Stimulated activated CD4-positive, alpha-beta T cell treated with anti-CD3 and anti-CD28 coated beads, Interleukin-1b, Interleukin-23, amount 100 ng/mL, for 48 hours (primary cell): ENCODE results near the gene TMEM9B.
A peak's percentile ranks its signal among the peaks of the same experiment; 100 is the strongest.

Experiments
- DNase-seq: peaks from one replicate; pipeline ENCODE4 v3.0.0-alpha.2; 2020

TMEM9B gene

DNA sequence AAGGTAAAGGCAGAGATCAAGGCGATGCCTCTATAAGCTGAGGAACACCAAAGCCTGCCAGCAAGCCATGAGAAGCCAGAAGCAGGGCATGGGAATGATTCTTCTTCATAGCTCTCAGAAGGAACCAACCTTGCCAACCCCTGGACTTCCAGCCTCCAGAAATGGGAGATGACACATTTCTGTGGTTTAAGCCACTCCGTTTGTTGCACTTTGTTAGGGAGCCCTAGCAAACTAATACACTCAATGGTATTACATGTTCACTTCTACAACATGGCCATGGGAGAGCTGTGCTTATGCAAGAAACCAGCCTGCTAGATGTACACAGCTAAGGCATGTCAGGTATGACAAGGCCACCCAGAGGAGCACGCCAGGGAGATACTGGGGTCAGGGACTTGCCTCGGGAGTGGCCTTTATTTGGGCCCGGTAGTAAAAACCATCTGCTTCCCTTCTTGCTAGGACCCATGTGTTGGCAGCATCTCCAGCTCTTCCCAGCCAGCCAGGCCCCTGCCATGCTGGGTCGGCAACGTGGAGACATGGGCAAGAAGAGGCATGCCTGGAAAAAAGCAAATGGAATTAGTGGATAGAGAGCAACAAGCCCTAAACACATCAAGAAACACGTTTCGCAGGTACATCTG, 35.1 kb downstream of the TMEM9B start:
- no peak for DNase-seq

DNA sequence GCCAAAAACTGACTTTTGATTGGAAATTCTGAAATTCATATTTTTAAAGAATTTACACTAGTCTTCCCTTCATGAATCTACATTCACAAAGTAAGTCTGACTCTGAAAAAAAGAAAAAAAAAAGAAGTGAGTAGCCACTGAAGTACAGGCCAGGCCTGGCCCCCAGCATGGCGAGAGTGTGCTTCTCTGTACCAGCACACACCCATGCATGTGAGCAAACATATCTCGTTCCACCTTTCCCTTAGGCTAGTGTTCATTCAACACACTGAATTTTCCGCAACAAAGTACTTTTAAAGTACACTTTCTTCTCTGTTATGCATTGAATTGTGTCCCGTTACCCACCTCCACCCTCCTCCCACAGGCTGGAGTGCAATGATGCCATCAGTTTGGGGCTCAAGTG, 36.0 kb downstream of the TMEM9B start:
- no peak for DNase-seq

DNA sequence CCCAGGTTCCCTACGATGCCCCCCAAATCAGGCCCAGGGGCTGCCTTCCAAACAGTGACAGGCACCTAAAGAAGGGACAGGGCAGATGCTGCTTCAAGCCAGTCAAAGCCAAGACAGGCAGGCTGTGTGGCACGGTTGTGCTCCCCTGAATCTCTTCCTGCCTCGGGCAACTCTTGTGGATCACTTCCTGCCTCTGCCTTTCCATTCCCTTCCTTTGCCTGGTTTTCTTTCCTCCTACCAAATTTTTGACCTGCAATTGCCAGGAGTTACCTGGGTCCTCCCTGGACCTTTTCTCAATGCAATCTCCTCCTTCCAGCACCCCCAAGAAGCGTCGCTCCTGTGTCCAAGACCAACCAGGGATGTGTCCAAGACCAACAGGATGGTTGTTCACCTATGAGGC, 37.0 kb downstream of the TMEM9B start:
- no peak for DNase-seq

DNA sequence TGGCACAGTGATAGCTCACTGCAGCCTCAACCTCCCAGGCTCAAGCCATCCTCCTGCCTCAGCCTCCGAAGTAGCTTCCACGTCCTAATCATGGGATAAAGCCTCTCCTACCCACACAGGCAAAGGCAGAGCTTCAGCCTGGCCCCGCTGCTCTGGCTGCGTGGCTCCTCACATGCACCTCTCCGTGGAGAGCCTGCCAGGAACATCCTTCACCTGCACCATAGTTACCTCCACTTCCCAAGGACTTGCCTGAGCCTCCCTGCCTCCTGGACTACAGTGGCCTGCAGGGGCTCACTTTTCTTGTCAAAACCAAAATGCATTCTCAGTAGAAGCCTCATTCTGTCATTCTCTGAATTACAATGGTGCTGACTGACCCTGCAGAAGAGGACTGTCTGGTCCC, 38.0 kb downstream of the TMEM9B start:
- no peak for DNase-seq

DNA sequence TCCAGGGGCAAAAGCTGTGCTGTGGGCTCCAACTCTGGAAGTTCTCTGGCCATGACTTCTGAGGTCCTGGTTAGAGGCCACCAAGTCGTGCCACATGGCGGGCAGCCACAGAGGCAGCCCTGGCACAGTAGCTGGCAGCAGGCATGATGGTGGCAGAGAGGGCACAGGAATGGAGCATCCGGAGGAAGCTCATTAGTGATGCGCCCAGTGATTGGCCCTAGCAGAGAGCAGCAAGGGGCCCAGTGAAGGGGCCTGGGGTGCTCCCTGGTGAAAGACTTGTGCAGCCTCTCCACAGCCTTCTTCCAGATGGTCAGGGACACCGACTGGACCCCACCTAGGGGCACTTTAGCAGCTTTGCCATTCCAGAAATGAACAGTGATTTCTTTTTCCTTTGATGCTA, 38.5 kb downstream of the TMEM9B start:
- no peak for DNase-seq

DNA sequence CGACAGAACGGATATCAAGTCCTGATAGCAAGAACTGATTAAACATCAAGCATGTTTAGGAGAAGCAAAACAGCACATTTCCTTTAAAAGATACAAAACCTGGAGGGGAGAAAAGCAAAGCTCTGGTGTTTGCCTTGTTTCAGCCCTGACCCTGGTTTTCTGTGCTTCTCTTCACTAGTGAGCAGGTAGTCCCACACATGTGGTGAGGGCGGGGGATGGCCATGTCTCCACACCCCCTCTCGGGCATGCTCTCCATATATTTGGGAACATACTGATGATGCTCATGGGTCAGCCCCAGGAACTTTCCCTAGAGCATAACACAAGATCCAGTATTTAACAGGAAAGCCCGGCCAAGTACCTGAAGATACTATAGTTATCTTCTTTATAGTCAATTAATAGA, 41.6 kb downstream of the TMEM9B start:
- no peak for DNase-seq

DNA sequence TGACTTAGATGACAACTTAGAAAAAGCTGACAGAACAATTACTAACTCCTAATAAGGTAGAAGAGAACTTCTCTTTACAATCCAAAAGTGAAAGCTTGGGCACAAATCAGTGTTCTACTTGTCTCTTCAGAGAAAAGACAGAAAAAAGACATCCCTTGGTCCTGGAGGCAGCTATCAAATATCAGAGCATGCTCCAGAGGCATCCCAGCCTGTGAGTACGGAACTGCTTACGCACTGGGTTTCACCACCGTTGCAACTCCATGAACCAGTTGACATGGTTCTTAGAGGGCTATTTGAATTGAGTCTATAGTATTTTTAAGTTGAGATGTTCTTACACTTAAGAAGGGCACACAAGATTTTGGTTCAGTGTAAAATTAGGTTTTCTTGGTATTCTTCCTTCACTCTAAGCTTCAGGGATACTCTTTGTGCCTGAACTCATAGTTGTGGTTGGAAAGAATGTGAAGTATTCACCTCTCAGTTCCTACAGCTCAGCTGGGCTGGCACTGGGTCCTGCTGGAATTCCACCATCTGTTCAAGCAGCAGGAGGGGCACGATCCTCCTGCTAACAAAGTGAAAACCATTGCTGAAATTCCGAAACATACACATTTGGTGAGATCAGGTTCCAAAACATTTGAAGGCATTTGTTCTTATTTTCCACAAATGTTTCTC, 47.0 kb downstream of the TMEM9B start:
- DNase-seq = no peak

DNA sequence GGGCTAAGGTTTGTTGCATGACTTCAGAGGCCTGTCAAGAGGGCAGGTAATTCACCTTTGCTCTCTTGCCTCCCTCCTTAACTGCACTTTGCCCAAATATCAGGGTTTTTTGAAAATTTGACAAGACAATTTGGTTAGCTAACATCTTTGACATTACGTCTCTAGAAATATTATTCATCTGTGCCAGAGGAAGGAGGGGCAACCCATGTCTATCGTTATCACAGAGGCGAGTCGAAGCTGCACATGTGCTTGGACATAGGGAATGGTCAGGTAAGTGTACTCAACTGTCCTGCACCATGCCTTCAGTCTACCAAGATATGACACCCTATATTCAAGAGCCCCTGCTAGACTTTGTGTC, 49.6 kb downstream of the TMEM9B start:
- DNase-seq = no peak

DNA sequence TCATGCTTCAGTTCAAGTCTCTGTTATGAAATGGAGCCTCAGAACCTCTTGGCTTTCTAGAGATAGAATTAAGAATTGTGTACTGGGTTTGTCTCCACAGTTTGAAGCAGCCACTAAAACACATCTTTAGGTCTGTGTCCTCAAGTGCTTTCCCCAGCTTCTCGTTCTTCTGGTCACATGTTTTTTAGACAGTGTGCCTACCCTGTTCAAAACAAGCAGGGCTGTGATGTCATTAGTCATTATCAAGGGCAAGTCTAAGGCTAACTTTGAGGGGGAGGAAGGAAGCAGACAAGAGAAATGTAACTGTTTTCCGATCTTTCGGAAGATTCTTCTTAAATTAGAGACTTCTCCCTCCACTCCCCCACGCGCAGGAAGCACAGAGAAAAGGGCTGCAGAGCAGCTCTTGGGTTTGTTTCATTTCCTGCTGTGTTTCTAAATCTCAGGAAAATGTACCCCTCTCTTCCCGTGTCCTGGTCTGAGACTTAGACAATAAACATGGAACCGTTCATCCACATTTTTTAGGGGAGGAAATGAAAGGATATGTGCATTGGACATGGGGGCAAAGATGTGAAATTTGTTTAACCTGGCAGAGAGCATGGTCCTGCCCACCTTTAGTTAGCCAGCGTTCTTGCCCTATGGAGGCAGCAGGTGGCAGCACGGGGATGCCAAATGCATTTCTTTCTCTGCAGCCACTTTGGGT, 50.1 kb downstream of the TMEM9B start:
- DNase-seq = peak; percentile 36

DNA sequence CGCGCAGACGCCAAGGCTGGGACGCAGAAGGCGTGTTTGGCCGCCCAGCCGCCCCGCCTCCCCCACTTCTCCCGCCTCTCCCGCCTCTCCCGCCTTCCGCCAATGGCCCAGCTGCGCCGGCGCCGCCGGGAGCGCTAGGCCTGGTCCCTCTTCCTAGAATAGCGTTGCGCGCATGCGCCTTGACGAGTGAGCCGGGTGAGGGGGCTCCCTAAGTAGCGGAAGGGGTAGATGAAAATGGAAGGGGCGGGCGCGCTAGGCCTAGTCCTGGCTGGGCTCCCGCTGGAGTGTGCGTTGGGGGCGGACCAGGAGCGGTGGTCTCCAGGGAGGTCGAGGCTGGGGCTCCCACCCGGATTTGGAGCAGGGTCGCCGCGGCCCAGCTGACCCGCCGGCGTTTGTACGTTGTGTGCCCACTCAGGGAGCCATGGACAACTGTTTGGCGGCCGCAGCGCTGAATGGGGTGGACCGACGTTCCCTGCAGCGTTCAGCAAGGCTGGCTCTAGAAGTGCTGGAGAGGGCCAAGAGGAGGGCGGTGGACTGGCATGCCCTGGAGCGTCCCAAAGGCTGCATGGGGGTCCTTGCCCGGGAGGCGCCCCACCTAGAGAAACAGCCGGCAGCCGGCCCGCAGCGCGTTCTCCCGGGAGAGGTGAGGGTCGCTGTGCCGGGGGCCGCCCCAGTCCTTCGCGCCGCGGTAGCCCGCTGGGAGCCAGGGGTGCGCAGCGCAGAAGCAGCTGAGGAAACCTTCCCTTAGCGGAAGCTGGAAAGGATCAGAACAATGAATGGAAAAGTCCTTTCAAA, 53.0 kb downstream of the TMEM9B start, which contains the start of gene AKIP1:
AKIP1 (plus strand) TSS at position 161 of the 795 bp plus-strand sequence; CDS start at position 422, 261 bp downstream.
- peak; percentile 87 for DNase-seq

DNA sequence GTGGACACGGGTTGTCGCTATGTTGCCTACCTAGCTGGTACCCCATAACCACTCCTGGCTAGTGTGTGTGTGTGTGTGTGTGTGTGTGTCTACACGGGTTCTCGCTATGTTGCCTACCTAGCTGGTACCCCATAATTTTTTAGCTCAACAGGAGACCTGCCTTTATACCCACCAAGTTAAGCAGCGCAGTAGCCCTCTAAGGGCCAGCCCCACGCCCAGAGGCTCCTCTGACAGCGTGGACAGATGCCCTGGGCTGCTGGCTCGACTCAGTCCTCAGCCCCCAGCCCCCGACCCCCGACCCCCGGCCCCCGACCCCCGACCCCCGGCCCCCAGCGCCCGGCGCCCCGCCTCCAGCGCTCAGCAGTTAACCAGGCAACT, 53.6 kb downstream of the TMEM9B start:
- no peak for DNase-seq

DNA sequence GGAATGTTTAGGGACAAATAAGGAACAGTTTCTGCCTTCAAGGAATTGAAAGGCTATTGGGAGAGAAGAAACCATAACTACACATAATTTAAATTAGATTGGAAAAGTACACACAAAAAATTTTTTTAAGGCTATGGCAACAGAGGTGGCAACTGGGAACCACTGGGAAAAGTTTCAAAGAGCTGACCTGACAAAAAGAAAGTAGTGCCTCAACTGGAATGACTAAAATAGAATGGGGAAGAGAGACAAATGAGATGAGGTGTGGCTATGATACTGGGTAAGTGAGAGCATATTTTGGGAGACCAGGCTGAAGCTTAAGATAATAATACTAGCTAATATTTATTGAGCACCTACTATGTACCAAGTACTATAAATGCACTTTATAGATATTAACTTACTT, 56.1 kb downstream of the TMEM9B start:
- DNase-seq = no peak

DNA sequence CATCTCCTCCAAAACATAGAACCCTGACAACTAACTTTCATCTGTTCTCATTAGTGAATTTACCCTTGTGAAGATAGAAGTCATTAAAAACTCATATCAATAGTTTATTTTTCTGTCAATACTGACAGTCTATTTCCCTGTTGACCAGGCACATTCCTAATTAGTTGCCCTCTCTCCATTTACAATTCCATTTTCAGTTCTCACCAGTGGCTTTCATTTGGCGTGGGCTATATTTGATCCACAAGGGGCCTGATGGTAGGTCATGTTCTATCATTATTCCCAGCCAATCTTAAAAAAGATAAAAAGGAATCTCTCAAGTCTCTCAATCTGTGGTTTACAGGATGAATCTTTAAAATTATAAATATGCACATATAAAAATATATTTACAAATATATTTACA, 57.1 kb downstream of the TMEM9B start:
- no peak for DNase-seq

DNA sequence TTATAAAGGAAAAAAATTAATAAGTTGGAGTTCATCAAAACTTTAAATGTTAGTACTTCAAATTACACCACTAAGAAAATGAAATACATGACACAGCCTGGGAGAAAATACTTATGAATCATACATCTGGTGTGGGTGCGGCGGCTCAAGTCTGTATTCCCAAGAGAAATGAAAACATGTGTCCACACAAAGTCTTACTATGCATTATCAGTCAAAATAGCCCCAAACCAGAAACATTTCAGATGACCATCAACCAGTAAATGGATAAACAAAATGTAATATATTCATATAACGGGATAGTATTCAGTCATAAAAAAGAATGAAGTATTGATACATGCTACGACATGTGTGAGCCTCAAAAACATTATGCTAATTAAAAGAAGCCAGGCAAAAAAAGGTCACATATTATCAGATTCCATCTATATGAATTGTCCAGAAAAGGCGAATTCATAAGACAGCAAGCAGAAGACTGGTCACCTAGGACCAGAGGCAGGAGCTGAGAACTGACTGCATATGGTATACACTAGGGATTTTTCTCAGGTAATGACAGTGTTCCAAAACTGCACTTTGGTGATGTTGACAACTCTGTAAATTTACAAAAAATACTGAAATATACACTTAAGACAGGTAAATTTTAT, 58.6 kb downstream of the TMEM9B start:
- no peak for DNase-seq

DNA sequence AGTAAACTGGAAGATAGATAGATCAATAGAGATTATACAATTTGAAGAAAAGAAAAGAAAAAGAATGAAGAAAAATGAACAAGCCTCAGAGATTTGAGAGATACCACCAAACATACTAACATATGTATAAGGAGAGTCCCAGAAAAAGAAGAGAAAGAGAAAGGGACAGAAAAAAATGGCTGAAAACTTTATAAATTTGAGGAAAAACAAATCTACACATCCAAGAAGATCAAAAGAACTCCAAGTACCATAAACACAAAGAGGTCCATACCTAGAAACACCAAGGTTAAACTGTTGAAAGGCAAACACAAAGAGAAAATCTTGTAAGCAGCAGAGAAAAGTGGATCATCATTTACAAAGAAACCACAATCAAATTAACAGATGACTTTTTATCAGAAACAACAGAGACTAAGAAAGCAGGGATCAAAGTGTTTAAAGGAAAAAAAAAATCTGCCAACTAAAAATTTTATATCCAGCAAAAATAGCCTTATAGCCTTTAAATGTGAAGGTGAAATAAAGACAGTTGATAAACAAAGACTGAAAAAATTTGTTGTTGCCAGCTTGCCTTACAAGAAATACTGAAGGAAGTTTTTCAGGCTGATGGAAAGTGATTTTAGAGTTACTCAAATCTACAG, 65.0 kb downstream of the TMEM9B start:
- no peak for DNase-seq
